Fibroblast of lung (primary cell): Measurements from ENCODE around the gene RPS21. TPM values are rescaled to one million over a fixed set of nuclear protein-coding genes. Genes with fewer than 3 reads are reported as not detected.

Experiments
- DNase-seq, 2 donors: peaks; one replicate each; pipeline versions ENCODE4 v3.0.0 to v3.0.0-alpha.2; 2010; ENCODE audit warnings: low read depth in 2 of 2
- H2AFZ ChIP-seq: 2 replicates; pipeline ENCODE4 v1.5.1; 2012; ENCODE audit warnings: low read length, control low read depth, inconsistent platforms
- H3K27ac ChIP-seq: 2 replicates; pipeline ENCODE4 v1.5.1; 2011; ENCODE audit warnings: low read length, control low read depth; ENCODE audit not compliant: insufficient read depth
- H3K27me3 ChIP-seq: 2 replicates; pipeline ENCODE4 v1.5.1; 2011; ENCODE audit warnings: mild to moderate bottlenecking, low read length; ENCODE audit not compliant: control insufficient read depth, insufficient read depth
- H3K36me3 ChIP-seq: 2 replicates; pipeline ENCODE4 v1.5.1; 2011; ENCODE audit warnings: low read length; ENCODE audit not compliant: control insufficient read depth, insufficient read depth
- H3K4me1 ChIP-seq: 2 replicates; pipeline ENCODE4 v1.5.1; 2011; ENCODE audit warnings: low read length; ENCODE audit not compliant: control insufficient read depth, insufficient read depth; ENCODE audit errors: extremely low read depth
- H3K4me2 ChIP-seq: 2 replicates; pipeline ENCODE4 v1.5.1; 2011; ENCODE audit warnings: low read length, control low read depth; ENCODE audit not compliant: insufficient read depth; ENCODE audit errors: extremely low read depth
- H3K4me3 ChIP-seq, 4 experiments: fragments of 200-600 bp in 1 of 4; sonication (generic) in 1 of 4; replicated peaks in 1 of 4; 2 replicates each; pipeline ENCODE4 v1.5.1; 2011 to 2016; ENCODE audit warnings: low read length in 4 of 4, low read depth in 3 of 4, mild to moderate bottlenecking in 3 of 4, control low read depth in 2 of 4, inconsistent platforms in 1 of 4, mixed read lengths in 1 of 4; ENCODE audit not compliant: insufficient read depth in 1 of 4; ENCODE audit errors: control extremely low read depth in 1 of 4
- H3K79me2 ChIP-seq: 2 replicates; pipeline ENCODE4 v1.5.1; 2012; ENCODE audit warnings: mild to moderate bottlenecking, low read length, inconsistent platforms; ENCODE audit not compliant: control insufficient read depth, insufficient read depth
- H3K9ac ChIP-seq: 2 replicates; pipeline ENCODE4 v1.5.1; 2011; ENCODE audit warnings: mild to moderate bottlenecking, low read length, control low read depth; ENCODE audit not compliant: insufficient read depth
- H3K9me3 ChIP-seq: 2 replicates; pipeline ENCODE4 v1.5.1; 2012; ENCODE audit warnings: low read depth, low read length; ENCODE audit not compliant: control insufficient read depth, insufficient read depth
- H4K20me1 ChIP-seq: 2 replicates; pipeline ENCODE4 v1.5.1; 2011; ENCODE audit warnings: low read length; ENCODE audit not compliant: control insufficient read depth, insufficient read depth; ENCODE audit errors: extremely low read depth
- CTCF ChIP-seq, 2 donors: IDR thresholded peaks in 1 of 2; conservative IDR thresholded peaks in 1 of 2; 1 replicate in 1 of 2; 2 replicates in 1 of 2; pipeline ENCODE4 v1.5.1; 2011 to 2012; ENCODE audit warnings: low read length in 2 of 2, control low read depth in 1 of 2, inconsistent platforms in 1 of 2, low read depth in 1 of 2, mild to moderate bottlenecking in 1 of 2
- EZH2 ChIP-seq: IDR thresholded peaks from 2 replicates; pipeline ENCODE4 v1.5.1; 2012; ENCODE audit warnings: low read length, control low read depth, mild to moderate bottlenecking; ENCODE audit errors: missing control alignments
- polyA plus RNA-seq, 2 donors: library from polyadenylated mRNA; depleted of rRNA in 1 of 2; stranded (reverse) in 1 of 2; unstranded in 1 of 2; fragments of >200 nt; gene quantifications; 2 replicates each; pipeline ENCODE4 v1.2.1, GENCODE V29; 2011 to 2012; ENCODE audit warnings: missing spikeins in 1 of 2
- total RNA-seq: library from RNA; depleted of rRNA; stranded (reverse); fragments of >200 nt; gene quantifications from 2 replicates; pipeline ENCODE4 v1.2.1, GENCODE V29; 2014

Gene RPS21
- total and polyA plus RNA-seq, 2 donors (not counting 1 experiment from before 2014, with no cell fraction given): 867 to 2,081 TPM

- DNase-seq: no peak
- no peak overlapping the region for H3K4me3 ChIP-seq
- H2AFZ ChIP-seq: no peak overlapping the region
- H3K79me2 ChIP-seq: no peaks in the 10 kb centered on the region
- no peaks in the 10 kb centered on the region for H3K4me1 ChIP-seq
- H3K4me2 ChIP-seq: no peak overlapping the region
- no peaks in the 10 kb centered on the region for H3K9me3 ChIP-seq
- peaks cover 9% of the 10 kb centered on the region for H3K27me3 ChIP-seq
- TF ChIP-seq CTCF (conservative IDR thresholded peaks at IDR 0.05 in 1 of 2, IDR thresholded peaks at IDR 0.05 in 1 of 2; ENCODE audit: low read depth in 1 of 2, low read length in 2 of 2) (no peak), EZH2 (no peak)
- no peak overlapping the region for H3K27ac ChIP-seq
- H3K9ac ChIP-seq: no peak overlapping the region
- H4K20me1 ChIP-seq: no peaks in the 10 kb centered on the region
- no peaks in the 10 kb centered on the region for H3K36me3 ChIP-seq
These were observed 41.7 kb downstream of the RPS21 start for GRCh38 chr20:62428396-62429295.

DNA sequence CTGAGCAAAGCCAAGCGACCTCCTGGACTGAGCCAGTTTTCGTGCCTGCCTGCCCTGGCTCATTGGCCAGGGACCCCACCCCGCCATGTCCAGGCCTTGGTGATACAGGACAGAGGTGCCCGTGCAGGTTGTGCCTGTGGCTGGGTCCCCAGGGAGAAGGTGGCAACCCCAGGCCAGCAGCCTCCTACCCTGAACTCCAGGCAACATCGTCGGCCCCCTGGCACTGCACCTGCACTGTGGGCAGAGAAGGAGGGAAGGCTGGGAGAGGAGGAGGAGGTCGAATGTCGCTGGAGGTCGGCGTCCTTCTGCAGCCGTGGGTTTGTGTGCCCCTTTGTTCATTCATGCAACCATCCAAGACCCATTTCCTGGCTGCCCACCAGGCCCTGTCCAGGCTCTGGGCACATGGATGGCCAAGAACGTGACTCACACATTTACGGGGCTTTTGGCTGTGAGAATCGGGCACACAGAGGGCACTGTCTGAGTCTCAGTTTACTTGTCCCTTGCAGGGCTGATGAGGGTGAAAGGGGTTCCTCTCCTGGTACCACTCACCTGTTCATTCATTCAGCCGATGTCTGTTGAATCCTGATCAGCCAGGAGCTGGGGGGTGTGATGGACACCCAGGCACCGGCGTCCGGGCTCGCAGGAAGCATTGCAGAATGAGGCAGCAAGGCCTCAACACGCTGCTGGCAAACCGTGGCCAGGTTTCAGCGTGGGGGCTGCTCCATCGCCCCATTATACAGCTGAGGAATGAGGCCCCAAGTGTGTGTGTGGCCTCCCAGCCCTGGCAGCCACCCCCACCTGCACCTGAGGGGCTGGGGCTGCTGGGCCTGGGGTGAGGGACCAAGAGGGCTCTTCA is 42.8 kb downstream of the RPS21 start:
- H3K4me2 ChIP-seq: no peak overlapping the region
- no peaks in the 10 kb centered on the region for H3K79me2 ChIP-seq
- H3K4me3 ChIP-seq: no peak overlapping the region
- no peak overlapping the region for H3K27ac ChIP-seq
- H3K36me3 ChIP-seq: no peaks in the 10 kb centered on the region
- H3K9ac ChIP-seq: no peak overlapping the region
- H4K20me1 ChIP-seq: no peaks in the 10 kb centered on the region
- H3K9me3 ChIP-seq: no peaks in the 10 kb centered on the region
- no peak for DNase-seq
- TF ChIP-seq EZH2 (no peak), CTCF (conservative IDR thresholded peaks at IDR 0.05 in 1 of 2, IDR thresholded peaks at IDR 0.05 in 1 of 2; ENCODE audit: low read depth in 1 of 2, low read length in 2 of 2) (no peak)
- H3K4me1 ChIP-seq: no peaks in the 10 kb centered on the region
- H2AFZ ChIP-seq: no peak overlapping the region
- H3K27me3 ChIP-seq: peaks cover 20% of the 10 kb centered on the region

DNA sequence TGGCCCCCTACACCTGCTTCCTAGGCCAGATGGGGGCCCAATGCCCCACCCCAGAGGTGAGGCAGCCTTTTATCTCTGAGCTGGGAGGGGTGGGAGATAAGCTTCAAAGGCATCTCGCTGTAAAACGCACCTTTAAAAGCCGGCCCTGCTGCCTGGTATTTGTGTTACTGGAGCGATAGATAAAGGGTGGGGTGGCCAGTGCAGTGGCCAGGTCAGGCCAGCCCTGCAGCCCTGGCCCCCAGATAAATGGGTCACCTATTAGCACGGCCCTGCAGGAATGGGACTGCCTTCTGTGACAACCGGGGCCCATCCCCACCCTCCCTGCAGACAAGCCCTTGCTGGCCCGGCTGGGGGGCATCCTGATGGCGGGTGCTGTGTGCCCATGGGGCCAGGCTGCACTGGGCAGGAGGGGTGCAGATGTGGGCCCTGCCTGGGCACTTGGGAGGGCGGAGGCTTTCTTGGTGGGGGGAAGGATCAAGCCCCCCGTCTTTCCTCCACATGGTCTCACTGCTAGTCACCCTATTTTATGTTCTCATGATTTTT is 43.5 kb downstream of the RPS21 start:
- no peak for TF ChIP-seq CTCF (conservative IDR thresholded peaks at IDR 0.05 in 1 of 2, IDR thresholded peaks at IDR 0.05 in 1 of 2; ENCODE audit: low read depth in 1 of 2, low read length in 2 of 2)
- no peak for TF ChIP-seq EZH2
- no peaks in the 10 kb centered on the region for H3K36me3 ChIP-seq
- H3K9me3 ChIP-seq: no peaks in the 10 kb centered on the region
- no peaks in the 10 kb centered on the region for H4K20me1 ChIP-seq
- no peak for DNase-seq
- H3K4me3 ChIP-seq: no peak overlapping the region
- no peak overlapping the region for H3K4me2 ChIP-seq
- H3K9ac ChIP-seq: no peak overlapping the region
- peaks cover 26% of the 10 kb centered on the region for H3K27me3 ChIP-seq
- no peak overlapping the region for H3K27ac ChIP-seq
- no peaks in the 10 kb centered on the region for H3K79me2 ChIP-seq
- H2AFZ ChIP-seq: no peak overlapping the region
- H3K4me1 ChIP-seq: no peaks in the 10 kb centered on the region
